Transverse colon (tissue), 4 donors: Measurements from ENCODE around the gene KCTD19. TPM values are rescaled to one million over a fixed set of nuclear protein-coding genes. Genes with fewer than 3 reads are reported as not detected.

ENCODE experiments used
- DNase-seq: peaks from one replicate; pipeline ENCODE4 v3.0.0-alpha.2; 2019
- H3K27ac ChIP-seq, 4 donors: fragments of 200-600 bp; sonication (generic); 2 replicates each; pipeline ENCODE4 v1.5.1; 2016 to 2018; ENCODE audit warnings: inconsistent platforms in 4 of 4
- H3K27me3 ChIP-seq: fragments of 200-600 bp; sonication (generic); 2 replicates; pipeline ENCODE4 v1.5.1; 2017; ENCODE audit warnings: inconsistent platforms
- H3K36me3 ChIP-seq, 4 donors: fragments of 200-600 bp; sonication (generic); 2 replicates each; pipeline ENCODE4 v1.5.1; 2017 to 2019; ENCODE audit warnings: inconsistent platforms in 4 of 4
- H3K4me1 ChIP-seq, 4 donors: fragments of 200-600 bp; sonication (generic); 2 replicates each; pipeline ENCODE4 v1.5.1; 2017 to 2020; ENCODE audit warnings: inconsistent platforms in 4 of 4
- H3K4me3 ChIP-seq, 4 donors: fragments of 200-600 bp; sonication (generic); 1 replicate in 1 of 4; 2 replicates in 3 of 4; pipeline versions ENCODE4 v1.5.1 to v1.6.1; 2017 to 2019; ENCODE audit warnings: inconsistent platforms in 4 of 4
- H3K9me3 ChIP-seq, 2 donors: fragments of 200-600 bp; sonication (generic); 2 replicates each; pipeline ENCODE4 v1.5.1; 2017 to 2019; ENCODE audit warnings: inconsistent platforms in 2 of 2
- CTCF ChIP-seq, 5 experiments: fragments of 200-600 bp in 3 of 5; fragments of 450-650 bp in 2 of 5; sonication (generic) in 3 of 5; IDR thresholded peaks; 1 replicate in 2 of 5; 2 replicates in 3 of 5; pipeline ENCODE4 v1.5.1; 2016 to 2017; ENCODE audit warnings: antibody characterized with exemption in 5 of 5, inconsistent platforms in 3 of 5, mild to moderate bottlenecking in 2 of 5, moderate library complexity in 1 of 5
- EP300 ChIP-seq: sonication (generic); formaldehyde crosslinking; IDR thresholded peaks from one replicate; pipeline ENCODE4 v1.6.1; 2017; ENCODE audit warnings: antibody characterized with exemption, low read depth
- POLR2A ChIP-seq: fragments of 450-650 bp; IDR thresholded peaks from one replicate; pipeline ENCODE4 v1.6.1; 2016; ENCODE audit warnings: antibody characterized with exemption, mild to moderate bottlenecking, moderate library complexity
- POLR2AphosphoS5 ChIP-seq, 3 donors: sonication (generic); formaldehyde crosslinking; IDR thresholded peaks; one replicate each; pipeline ENCODE4 v1.6.1; 2016; ENCODE audit warnings: antibody characterized with exemption in 3 of 3
- WGBS, 2 donors: methylation state at CpG; one replicate each; pipeline ENCODE4 v1.1.5; 2018; ENCODE audit warnings: low coverage in 1 of 2; 5-methylcytosine and 5-hydroxymethylcytosine counted together
- in situ Hi-C, 4 donors: fragments of 200-750 bp; cut with MboI; loops; one replicate each; pipeline versions ENCODE4 v1.15.0 to v1.15.1; 2017; ENCODE audit warnings: low sequenced_read_pairs in 3 of 4, low pct_ligation_motif_present in 1 of 4, low pct_unique_long_range_greater_than_20kb in 1 of 4
- intact Hi-C: fragments of 100-400 bp; cut with DNase I; formaldehyde crosslinking; loops from one replicate; pipeline ENCODE4 v1.15.1; 2023; ENCODE audit warnings: low total_unique reads
- total RNA-seq, 4 donors: library from RNA; depleted of rRNA; stranded (reverse); fragments of >200 nt; gene quantifications; one replicate each; pipeline ENCODE4 v1.1.0, GENCODE V29; 2016

The KCTD19 gene
- total RNA-seq, 4 donors from 2014 or later, result not detected

- Histone ChIP-seq H3K9me3 (no peaks in the 10 kb centered on the region), H3K27ac (peak overlapping the region; percentile 52 to 78 (median 66)), H3K4me3 (peak overlapping the region; percentile 52 to 78 (median 58)), H3K27me3 (no peaks in the 10 kb centered on the region), H3K36me3 (no peaks in the 10 kb centered on the region), H3K4me1 (peaks cover 0 to 23% (median 21%) of the 10 kb centered on the region in 4 donors)
- peak; percentile 40 for DNase-seq
- intact Hi-C loops (no loop called here), in situ Hi-C loops (loop anchor here in 1 of 4 donors (25.0 kb wide), 1 partner anchor 108 kb away; the partner anchor contains the start of gene TPPP3)
- WGBS, 2 donors, result 21% methylated on average over 2 of the region's 42 CpGs; no CpG with 5 or more reads in 1 of the 2 donors
- no peak for TF ChIP-seq EP300
- TF ChIP-seq CTCF (IDR thresholded peaks at IDR 0.05), result peak in 4 of 5 experiments; percentile 8 to 49 (median 28)
These were observed 47.7 kb downstream of the KCTD19 start for GRCh38 chr16:67278773-67279295.

GRCh38 chr16:67277999-67278772 lies 48.4 kb downstream of the KCTD19 start:
- in situ Hi-C loops, result loop anchor here in 1 of 4 donors (25.0 kb wide), 1 partner anchor 109 kb away; the partner anchor contains the start of gene TPPP3
- H3K4me3 ChIP-seq, result peak overlapping the region; percentile 52 to 78 (median 58)
- H3K4me1 ChIP-seq, result peaks cover 0 to 23% (median 21%) of the 10 kb centered on the region in 4 donors
- intact Hi-C loops, result no loop called here
- no peak for DNase-seq
- WGBS, 2 donors, result 42% methylated on average over 13 of the region's 13 CpGs; no CpG with 5 or more reads in 1 of the 2 donors
- H3K9me3 ChIP-seq, result no peaks in the 10 kb centered on the region
- no peaks in the 10 kb centered on the region for H3K36me3 ChIP-seq
- H3K27ac ChIP-seq, result peak overlapping the region; percentile 52 to 78 (median 66)
- TF ChIP-seq CTCF (IDR thresholded peaks at IDR 0.05), result no peak
- TF ChIP-seq POLR2A, result no peak
- TF ChIP-seq EP300, result no peak
- no peak for TF ChIP-seq POLR2AphosphoS5 (IDR thresholded peaks at IDR 0.05)
- no peaks in the 10 kb centered on the region for H3K27me3 ChIP-seq

- H3K4me3 ChIP-seq, result no peak overlapping the region
- H3K4me1 ChIP-seq, result peaks cover 0 to 23% (median 21%) of the 10 kb centered on the region in 4 donors
- TF ChIP-seq POLR2A, result no peak
- no peak for TF ChIP-seq POLR2AphosphoS5 (IDR thresholded peaks at IDR 0.05)
- TF ChIP-seq CTCF (IDR thresholded peaks at IDR 0.05), result no peak
- TF ChIP-seq EP300, result no peak
- 64 to 85% methylated on average over 2 to 4 of the region's 4 CpGs for WGBS, 2 donors
- in situ Hi-C loops (loop anchor here in 1 of 4 donors (25.0 kb wide), 1 partner anchor 110 kb away; the partner anchor contains the start of gene TPPP3), intact Hi-C loops (no loop called here)
- H3K36me3 ChIP-seq, result no peaks in the 10 kb centered on the region
- H3K9me3 ChIP-seq, result no peaks in the 10 kb centered on the region
- peak; percentile 26 for DNase-seq
- H3K27ac ChIP-seq, result peak overlapping the region; percentile 52 to 78 (median 66)
- no peaks in the 10 kb centered on the region for H3K27me3 ChIP-seq
These were observed 49.1 kb downstream of the KCTD19 start for GRCh38 chr16:67277294-67277998.

- intact Hi-C loops (no loop called here), in situ Hi-C loops (loop anchor here in 1 of 4 donors (25.0 kb wide), 1 partner anchor 112 kb away; the partner anchor contains the start of gene TPPP3)
- Histone ChIP-seq H3K9me3 (no peaks in the 10 kb centered on the region), H3K36me3 (no peaks in the 10 kb centered on the region), H3K27me3 (no peaks in the 10 kb centered on the region), H3K4me3 (no peak overlapping the region), H3K4me1 (peaks cover 0 to 23% (median 21%) of the 10 kb centered on the region in 4 donors), H3K27ac (no peak overlapping the region)
- TF ChIP-seq EP300 (no peak), CTCF (IDR thresholded peaks at IDR 0.05) (no peak), POLR2A (no peak), POLR2AphosphoS5 (IDR thresholded peaks at IDR 0.05) (no peak)
- WGBS, 2 donors, result 70 to 82% methylated on average over 2 of the region's 2 CpGs
- DNase-seq, result no peak
These were observed 51.2 kb downstream of the KCTD19 start for GRCh38 chr16:67275321-67275720.
